ENCODE results near the gene TTLL9.

The TTLL9 gene

DNA sequence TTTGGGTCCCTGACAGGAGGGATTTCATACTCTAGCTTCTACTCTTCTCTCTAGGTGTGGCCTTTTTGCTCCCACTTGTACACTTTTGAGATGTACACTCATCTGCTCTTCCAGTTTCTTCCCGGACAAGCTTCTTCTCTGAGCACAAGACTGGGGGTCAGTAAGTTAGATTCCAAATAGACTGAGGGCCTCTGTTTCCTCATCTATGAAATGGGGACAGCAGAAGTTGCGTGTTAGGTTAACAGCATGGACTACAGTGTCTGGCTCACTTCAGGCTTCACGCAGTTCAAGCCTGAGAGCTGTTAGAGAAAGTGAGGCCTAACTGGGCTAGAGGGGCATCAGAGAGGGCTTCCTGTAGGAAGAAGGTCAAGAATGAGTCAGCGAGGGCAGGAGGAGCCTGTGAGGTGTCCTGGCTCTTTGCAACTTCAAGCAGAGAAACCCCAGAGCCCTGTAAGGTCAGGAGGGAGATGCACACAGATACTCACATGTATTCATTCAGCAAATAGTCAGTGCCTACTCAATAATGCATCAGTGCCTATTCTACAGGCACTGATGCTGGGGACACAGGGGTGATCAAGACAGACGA is 118.1 kb downstream of the TTLL9 start:
- DNase-seq, result no peak

DNA sequence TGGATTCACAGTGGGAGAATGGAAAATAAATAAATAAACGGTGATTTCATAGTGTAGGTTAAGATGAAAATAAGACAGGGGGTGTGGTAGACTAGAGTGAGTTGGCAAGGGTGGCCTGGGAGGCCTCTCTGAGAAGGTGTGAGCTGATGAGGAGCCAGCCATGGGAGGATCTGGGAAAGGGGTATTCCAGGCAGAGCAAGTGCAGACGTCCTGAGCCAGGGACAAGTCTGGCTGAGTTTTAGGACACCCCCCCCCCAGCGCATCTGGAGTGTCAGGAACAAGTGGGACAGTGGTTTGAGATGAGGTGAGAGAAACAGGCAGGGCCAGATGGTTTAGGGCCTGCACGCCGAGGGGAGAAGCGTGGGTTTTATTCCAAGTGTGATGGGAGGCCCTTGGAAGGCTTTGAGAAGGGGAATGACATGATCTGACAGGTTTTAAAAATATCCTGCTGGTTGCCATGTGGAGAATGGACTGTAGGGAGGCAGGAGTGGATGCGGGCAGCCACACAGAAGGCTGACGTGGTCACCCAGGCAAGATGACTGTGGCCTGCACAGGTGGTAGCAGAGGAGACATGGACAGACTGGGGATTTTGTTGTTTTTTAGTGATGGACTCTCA is 118.7 kb downstream of the TTLL9 start:
- no peak for DNase-seq

DNA sequence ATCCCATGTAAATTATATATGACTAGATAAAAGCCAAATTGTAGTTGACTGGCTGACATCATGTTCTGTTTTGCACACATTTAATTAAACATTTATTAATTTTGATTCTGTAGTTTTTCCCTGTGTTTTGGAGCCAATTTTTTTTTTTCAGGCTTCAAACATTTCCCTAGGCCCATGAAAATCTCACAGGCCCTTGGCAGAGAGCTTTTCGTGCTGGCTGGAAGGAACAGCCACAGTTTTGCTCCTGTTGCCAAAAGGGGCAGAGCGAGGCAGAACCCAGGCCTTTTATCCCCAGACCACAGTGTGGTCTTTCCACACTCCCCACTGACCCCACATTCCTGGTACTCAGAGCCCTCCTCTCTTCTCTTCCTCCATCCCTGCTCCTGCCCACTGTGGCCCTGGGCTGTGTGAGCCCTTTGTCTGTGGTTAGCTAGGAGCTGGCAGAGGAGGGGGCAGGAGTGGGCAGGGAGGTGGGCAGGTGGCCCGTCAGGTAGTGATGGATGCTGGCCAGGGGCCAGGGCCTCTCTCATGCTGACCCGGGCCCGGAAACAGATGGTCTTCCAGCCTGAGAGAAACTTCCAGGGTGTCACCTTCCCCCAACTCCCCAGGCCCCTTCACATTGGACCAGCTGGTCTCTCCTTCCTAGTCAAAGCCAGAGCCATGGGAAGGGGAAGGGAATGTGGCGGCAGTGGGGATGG is 120.4 kb downstream of the TTLL9 start:
- no peak for DNase-seq

DNA sequence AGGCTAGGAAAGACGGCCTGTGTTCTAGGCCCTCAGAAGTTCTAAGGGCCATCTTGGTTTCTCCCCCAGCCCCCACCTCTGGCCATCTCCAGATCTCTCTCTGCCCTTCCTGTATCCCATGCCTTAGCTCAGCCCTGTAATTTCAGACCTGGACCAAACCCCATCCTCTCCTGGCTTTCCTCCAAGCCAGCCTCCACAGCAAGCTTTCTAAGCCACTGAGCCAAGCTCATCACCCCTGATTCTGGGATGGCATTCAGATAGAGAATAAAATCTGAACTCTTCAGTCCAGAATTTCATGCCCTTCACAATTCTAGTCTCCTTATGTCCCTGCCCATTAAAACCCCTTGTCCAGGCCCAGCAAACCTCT is 120.9 kb downstream of the TTLL9 start:
- no peak for DNase-seq

DNA sequence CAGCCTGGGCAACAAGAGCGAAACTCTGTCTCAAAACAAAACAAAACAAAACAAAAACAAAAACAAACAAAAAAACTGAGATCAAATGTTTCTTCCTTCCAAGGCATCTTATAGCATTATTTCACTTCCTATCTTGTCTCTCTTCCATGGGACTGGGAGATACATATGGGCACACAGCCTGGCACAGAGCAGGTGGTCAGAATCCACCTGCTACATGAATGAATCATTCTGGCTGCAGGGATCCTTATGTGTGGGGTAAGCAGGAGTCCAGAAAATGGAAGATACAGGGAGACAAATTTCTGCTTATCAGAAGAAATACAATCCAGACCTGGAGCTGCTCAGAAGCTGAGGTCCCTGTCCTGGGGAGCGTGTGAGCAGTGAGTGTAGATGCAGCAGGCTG is 121.7 kb downstream of the TTLL9 start:
- no peak for DNase-seq
